ENCODE data around the gene GALNT17.
"Not testable (repeated sequence)": the region's sequence is repeated elsewhere in the genome, so short reads cannot be mapped to it uniquely, and the experiment has no call there.

Gene GALNT17

DNA sequence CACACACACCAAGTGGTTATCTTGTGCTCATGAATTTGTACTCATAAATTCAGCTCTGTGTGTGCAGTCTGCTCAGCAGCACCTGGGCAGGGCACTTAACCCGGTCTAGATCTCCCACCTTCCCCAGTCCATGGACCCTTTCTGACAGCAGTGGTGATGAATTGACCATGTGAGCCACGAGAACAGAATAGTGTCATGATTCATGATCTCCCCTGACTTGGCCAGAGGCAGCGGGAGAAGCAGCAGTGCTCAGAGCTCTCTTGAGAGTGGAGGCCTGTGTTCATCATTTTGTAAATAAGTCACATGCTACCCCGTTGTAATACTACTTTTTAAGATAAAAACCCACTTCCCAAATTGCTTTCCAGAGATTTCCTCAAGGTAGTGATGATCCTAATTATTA lies 74.2 kb downstream of the GALNT17 start:
- H3K27ac ChIP-seq = no peak overlapping the region
- TF ChIP-seq, protein P1, sequence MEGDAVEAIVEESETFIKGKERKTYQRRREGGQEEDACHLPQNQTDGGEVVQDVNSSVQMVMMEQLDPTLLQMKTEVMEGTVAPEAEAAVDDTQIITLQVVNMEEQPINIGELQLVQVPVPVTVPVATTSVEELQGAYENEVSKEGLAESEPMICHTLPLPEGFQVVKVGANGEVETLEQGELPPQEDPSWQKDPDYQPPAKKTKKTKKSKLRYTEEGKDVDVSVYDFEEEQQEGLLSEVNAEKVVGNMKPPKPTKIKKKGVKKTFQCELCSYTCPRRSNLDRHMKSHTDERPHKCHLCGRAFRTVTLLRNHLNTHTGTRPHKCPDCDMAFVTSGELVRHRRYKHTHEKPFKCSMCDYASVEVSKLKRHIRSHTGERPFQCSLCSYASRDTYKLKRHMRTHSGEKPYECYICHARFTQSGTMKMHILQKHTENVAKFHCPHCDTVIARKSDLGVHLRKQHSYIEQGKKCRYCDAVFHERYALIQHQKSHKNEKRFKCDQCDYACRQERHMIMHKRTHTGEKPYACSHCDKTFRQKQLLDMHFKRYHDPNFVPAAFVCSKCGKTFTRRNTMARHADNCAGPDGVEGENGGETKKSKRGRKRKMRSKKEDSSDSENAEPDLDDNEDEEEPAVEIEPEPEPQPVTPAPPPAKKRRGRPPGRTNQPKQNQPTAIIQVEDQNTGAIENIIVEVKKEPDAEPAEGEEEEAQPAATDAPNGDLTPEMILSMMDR (conservative IDR thresholded peaks at IDR 0.05; ENCODE audit: low read depth) = no peak
- POLR2A ChIA-PET (ENCODE audit: low non-redundant PET) = no interaction called here
- CTCF ChIA-PET = interaction anchor here (0.6 kb wide), 1 partner anchor 69 kb away, joined by 3 read pairs; no protein-coding TSS in a partner anchor
- DNase-seq (ENCODE audit: low spot score) = no peak

DNA sequence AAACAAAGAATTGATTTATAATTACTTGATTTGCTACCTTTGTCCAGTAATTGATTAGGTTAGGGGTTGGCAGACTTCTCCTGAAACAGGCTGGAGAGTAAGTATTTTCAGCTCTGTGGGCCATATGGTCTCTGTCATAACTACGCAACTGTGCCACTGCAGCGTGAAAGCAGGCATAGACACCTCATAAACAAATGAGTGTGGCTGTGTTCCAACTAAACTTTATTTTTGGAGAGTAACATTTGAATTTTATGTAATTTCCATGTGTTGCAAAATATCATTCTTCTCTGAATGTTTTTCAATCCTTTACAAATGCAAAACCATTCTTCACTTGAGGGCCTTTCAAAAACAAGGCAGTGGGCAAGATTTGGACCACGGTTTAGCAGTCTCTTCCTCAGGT lies 76.9 kb downstream of the GALNT17 start:
- TF ChIP-seq, protein P1 (conservative IDR thresholded peaks at IDR 0.05; ENCODE audit: low read depth) = no peak
- POLR2A ChIA-PET (ENCODE audit: low non-redundant PET) = no interaction called here
- CTCF ChIA-PET = no interaction called here
- H3K27ac ChIP-seq = no peak overlapping the region
- DNase-seq (ENCODE audit: low spot score) = no peak

DNA sequence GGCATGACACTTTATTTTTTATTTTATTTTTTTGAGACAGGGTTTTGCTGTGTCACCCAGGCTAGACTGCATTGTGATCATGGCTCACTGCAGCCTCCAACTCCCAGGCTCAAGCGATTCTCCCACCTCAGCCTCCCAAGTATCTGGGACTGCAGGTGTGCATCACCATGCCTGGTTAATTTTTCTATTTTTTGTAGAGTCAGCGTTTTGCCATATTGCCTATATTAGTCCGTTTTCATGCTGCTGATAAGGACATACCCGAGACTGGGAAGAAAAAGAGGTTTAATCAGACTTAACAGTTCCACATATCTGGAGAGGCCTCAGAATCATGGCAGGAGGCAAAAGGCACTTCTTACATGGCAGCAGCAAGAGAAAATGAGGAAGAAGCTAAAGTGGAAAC lies 77.5 kb downstream of the GALNT17 start:
- H3K27ac ChIP-seq; POLR2A ChIA-PET (ENCODE audit: low non-redundant PET); DNase-seq (ENCODE audit: low spot score): not testable (repeated sequence)
- CTCF ChIA-PET = interaction anchor here (0.6 kb wide), 1 partner anchor 162 kb away, joined by 5 read pairs; no protein-coding TSS in a partner anchor

DNA sequence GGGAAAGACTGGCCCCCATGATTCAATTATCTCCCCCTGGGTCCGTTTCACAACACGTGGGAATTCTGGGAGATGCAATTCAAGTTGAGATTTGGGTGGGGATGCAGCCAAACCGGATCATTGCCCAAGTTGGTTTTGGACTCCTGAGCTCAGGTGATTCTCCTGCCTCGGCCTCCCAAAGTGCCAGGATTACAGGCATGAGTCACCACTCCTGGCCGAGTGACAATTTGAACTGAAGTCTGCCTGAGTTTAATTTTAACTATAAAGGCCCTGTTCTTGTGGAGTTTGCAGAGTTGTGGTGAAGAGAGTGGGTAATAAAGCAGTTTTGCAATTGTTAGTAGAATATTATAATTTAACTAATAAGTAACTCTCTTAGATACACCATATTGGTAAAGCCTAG lies 78.3 kb downstream of the GALNT17 start:
- ChIA-PET CTCF (no interaction called here), POLR2A (ENCODE audit: low non-redundant PET) (no interaction called here)
- H3K27ac ChIP-seq = no peak overlapping the region

DNA sequence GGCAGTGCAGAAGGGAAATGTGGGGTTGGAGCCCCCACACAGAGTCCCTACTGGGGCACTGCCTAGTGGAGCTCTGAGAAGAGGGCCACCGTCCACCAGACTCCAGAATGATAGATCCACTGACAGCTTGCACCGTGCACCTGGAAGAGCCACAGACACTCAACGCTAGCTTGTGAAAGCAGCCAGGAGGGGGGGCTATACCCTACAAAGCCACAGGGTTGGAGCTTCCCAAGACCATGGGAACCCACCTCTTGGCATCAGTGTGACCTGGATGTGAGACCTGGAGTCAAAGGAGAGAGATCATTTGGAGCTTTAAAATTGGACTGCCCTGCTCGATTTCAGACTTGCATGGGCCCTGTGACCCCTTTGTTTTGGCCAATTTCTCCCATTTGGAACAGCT lies 80.5 kb downstream of the GALNT17 start:
- DNase-seq (ENCODE audit: low spot score); CTCF ChIA-PET: not testable (repeated sequence)

More for the DNA sequence above, 78.3 kb downstream of the GALNT17 start:
- DNase-seq (ENCODE audit: low spot score) = no peak
- TF ChIP-seq, protein P1 (conservative IDR thresholded peaks at IDR 0.05; ENCODE audit: low read depth) = no peak

DNA sequence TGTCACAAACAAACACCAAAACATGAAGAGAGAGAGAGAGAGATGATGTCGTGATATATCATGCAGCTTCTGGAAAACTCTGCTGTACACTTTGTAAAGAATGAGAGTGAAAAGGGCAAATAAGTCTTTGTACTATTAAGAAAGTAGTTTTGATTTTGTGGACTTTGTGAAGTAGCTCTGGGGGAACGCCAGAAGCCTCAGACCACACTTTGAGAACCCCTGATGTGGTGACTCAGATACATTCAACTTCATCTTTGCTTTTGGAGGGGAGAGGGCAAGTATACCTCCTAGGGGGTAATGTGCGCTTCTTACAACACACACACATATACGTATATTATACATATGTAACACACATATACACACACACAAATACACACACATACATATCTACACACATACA lies 84.3 kb downstream of the GALNT17 start:
- DNase-seq (ENCODE audit: low spot score) = no peak
- TF ChIP-seq, protein P1 (conservative IDR thresholded peaks at IDR 0.05; ENCODE audit: low read depth) = no peak
- H3K27ac ChIP-seq = no peak overlapping the region
- CTCF ChIA-PET = no interaction called here
- POLR2A ChIA-PET (ENCODE audit: low non-redundant PET) = no interaction called here

More for the DNA sequence above, 80.5 kb downstream of the GALNT17 start:
- H3K27ac ChIP-seq; POLR2A ChIA-PET (ENCODE audit: low non-redundant PET): not testable (repeated sequence)

DNA sequence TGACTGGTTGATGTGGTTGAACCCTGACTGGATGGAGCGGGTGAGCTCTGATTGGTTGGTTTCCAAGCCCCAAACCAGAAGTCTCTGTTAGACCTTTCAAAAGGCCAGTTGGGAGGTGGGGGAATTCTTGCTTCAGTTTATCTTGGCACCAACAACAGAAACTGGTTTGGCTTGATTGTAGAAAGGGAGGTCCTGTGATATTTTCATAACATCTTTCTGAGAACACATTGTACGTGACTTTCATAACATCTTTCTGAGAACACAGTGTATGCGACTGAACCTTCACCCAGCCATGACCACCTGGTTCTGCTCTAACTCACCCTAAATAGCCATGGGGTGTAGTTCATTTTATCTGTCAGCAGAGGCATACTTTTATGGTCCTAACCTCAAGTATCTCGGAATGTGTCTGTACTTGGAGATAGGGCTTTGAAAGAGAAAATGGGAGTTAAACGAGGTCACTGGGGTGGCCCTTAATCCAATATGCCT lies 88.3 kb downstream of the GALNT17 start:
- TF ChIP-seq, protein P1 (conservative IDR thresholded peaks at IDR 0.05; ENCODE audit: low read depth) = no peak
- no peak for DNase-seq (ENCODE audit: low spot score)
- ChIA-PET CTCF (no interaction called here), POLR2A (ENCODE audit: low non-redundant PET) (no interaction called here)
- no peak overlapping the region for H3K27ac ChIP-seq

DNA sequence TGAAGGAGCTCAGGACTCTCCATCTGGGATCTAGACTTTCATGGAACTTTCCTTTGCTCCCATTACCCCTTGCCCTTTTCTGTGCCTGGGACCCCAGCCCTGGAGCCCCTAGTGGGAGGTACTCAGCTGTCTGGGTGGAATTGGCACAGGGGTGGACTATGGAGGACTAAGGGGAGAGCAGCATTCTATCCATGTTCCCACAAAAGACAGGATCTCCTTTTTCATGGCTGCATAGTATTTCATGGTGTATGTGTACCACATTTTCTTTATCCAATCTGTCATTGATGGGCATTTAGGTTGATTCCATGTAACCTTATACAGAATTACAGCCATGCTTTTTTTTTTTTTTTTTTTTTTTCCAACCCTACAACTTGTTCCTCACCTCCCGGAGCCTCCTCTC lies 89.1 kb downstream of the GALNT17 start:
- no peak for DNase-seq (ENCODE audit: low spot score)
- no peak overlapping the region for H3K27ac ChIP-seq
- CTCF ChIA-PET = no interaction called here
- POLR2A ChIA-PET (ENCODE audit: low non-redundant PET) = interaction anchor here (0.6 kb wide), 1 partner anchor 80 kb away, joined by 9 read pairs; no protein-coding TSS in a partner anchor
- TF ChIP-seq, protein P1 (conservative IDR thresholded peaks at IDR 0.05; ENCODE audit: low read depth) = no peak

Data from RWPE1 (cell line).